ENCODE results near the gene AKR7A3. TPM values are rescaled to one million over a fixed set of nuclear protein-coding genes. Genes with fewer than 3 reads are reported as not detected.
A peak's percentile ranks its signal among the peaks of the same experiment; 100 is the strongest.
"Not testable (repeated sequence)": the region's sequence is repeated elsewhere in the genome, so short reads cannot be mapped to it uniquely, and the experiment has no call there.

Gene AKR7A3
- polyA plus RNA-seq, 12 donors, result 0.57 to 1.8 (median 1.2) TPM; not detected in 2

DNA sequence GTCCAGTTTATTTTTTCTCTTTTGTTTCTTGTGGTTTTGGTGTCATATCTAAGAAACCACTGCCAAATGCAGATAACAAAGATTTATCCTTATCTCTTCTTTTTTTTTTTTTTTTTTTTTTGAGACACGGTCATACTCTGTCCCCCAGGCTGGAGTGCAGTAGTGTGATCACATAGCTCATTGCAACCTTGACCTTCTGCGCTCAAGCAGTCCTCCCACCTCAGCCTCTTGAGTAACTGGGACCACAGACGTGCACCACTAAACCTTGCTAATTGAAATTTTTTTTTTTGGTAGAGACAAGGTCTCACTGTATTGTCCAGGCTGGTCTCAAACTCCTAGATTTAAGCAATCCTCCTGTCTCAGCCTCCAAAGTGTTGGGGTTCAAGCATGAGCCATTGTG, 32.5 kb upstream of the AKR7A3 start:
- DNase-seq, result no peak

DNA sequence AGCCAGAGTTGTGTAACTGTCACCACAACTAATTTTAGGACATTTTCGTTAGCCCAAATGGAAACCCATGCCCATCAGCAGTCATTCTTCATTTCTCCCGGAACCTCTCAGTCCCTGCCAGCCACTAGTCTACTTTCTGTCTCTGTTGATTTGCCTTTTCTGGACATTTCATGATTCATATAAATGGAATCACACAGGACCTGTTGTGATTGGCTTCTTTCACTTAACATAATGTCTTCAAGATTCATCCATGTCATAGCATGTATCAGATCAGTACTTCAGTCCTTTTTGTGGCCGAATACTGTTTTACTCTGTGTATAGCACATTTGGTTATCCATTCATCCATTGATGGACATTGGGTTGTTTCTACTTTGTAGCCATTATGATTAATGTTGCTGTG, 30.6 kb upstream of the AKR7A3 start:
- DNase-seq, result no peak

DNA sequence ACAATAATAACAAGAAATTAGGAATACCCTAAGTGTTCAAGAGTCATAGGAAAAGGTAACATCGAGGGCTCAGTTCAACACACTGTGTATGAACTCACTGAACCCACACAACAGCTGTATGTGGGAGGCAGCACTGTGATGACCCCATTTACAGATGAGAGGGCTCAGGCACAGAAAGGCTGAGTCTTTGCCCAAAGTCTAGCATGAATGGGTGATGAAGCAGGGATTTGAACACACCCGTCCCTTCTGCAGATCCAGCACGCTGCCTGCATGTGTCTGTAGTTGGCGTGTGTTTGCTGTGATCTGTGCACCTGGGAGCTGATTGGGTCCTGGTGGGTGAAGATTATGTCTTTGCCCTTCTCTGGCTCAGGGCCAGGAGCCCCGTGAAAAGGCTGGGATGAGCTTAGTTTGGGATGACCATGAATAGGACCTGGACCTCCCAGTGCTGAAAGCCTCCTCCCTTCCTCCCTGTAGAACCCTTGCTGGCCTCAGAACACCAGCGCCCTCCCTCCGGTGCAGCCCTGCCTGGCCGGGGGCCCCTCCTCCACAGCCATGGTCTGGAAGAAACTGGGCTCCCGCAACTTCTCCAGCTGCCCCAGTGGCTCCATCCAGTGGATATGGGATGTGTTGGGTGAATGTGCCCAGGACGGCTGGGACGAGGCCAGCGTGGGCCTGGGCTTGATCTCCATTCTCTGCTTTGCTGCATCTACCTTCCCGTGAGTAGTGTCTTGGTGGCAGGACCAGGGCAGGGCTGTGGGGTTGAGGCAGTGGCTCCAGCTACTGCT, 28.7 kb upstream of the AKR7A3 start:
- DNase-seq, result no peak

DNA sequence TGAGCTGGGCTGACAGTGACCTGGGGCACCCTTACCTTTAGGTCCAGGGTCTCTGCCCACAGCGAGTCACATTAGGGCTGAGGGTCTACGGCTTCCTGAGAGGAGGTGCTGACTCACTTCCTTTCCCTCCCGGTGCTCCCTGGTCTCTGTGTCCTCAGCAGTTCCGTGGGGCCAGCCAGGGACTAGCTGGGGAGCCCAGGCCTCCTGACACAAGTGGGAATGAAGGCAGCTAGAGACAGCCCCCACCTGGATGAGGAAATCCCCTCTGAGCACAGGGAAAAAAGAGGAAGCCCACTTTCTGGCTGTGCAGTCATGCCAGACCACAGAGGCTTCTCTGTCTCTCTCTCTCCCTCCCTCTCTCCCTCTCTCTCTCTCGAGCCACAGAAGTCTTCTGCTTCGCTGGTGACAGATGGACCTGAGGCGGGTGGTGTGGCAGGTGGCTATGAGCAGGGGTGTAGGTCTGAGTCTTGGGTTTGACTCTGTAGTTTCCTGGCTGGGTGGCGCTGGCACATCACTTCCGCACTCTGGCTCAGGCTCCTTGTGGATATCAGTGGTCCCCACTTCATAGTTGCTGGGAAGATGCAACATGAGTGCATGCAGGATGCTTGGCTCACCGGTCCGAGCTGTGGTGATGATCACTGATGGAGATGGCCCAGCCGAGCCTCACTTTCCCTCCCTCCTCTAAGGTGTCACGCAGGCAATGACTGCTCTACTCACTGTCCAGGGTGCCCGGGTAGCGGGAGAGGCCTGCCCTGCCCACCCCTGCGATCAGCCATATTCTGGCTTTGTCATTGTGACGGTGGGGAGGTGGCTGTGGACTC, 27.0 kb upstream of the AKR7A3 start:
- no peak for DNase-seq

DNA sequence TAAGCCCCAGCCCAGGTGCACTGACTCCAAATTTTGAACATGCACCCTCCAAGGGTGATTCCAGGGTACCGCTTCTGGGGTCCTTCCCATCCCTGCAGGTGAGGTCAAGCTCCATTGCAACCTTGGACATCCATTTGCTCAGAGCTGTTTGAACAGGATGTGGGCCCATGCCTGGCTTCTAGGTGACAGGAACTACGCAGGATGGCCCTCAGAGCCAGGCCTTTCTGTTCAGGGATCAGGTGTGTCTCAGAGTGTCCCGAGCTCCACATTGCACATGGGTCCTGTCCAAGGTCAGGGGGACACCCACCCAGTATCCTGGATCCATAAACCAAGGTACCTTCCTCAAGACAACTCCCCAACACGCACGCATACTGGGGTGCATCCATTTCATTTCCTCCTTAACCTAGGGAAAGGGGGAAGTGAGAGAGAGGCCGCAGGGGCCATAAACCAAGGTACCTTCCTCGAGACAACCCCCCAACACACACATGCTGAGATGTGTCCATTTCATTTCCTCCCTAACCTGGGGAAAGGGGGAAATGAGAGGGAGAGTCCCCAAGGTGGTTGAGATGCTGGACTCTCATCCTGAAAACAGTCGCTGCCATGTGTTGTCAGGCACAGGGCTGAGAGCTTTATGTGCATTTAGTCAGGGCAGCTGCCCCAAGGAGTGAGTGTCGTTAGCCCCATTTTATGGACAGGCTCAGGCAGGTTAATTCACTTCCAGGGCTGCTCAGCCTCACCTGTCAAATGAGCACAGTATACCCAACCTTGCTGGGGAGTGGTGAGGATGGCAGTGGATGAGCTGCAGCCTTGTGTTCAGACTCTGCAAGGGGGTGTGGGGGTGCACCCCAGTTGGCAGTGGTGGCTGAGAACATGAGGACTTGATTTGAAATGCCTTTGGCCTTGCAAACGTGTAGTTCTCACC, 25.7 kb upstream of the AKR7A3 start:
- no peak for DNase-seq

DNA sequence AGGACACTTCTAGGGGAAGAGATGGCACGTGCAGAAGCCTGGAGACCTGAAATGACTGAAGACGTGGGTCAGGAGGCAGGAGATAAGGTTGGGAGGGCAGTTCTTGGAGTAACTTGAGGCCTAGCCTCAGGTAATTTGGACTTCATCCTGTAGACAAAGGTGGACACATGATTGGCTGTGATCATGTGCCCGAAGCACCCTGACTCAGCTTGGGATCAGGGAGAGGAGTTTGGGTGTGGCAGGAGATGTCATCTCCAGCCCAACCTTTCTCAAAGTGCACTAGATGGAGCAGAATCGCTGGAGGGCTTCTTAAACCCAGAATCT, 25.0 kb upstream of the AKR7A3 start:
- no peak for DNase-seq

DNA sequence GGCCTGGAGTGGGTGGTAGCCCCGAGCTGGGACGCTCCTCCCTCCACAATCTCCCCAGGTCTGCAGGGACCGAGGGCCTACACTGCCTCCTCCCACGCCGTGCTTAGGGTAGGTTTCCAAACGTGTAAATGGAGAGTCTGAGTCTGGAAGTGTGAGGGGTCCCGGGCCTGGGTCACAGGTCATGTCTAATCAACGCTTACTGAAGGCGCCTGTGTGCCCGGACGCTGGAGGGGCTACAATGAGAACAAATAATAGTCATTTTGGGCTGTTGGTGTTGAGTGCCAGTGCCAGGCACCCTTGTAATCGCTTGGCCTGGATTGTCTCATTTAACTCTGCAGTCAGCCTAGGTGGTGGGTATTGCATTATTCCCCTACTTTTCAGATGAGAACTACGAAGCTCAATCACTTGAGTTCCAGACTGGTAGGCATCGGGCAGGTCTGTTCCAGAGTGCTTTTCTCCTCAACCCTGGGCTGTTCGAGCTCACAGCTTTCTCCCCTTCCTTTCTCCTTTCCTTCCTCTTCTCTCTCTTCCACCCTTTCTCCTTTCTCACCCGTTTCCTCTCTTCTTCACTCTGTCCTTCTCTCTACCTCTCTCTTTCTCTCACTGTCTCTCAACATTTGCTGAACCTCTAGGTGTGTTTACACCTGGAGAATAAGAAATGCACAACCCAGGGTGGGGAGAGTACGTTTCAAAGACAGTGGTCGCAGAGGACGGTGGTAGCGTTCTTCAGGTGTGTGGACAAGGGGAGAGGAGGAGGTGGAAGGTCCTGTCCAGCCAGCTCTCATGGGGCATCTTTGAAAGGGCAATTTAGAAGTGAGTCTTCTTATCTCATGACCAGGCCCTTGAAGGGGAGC, 24.4 kb upstream of the AKR7A3 start:
- DNase-seq, result no peak

DNA sequence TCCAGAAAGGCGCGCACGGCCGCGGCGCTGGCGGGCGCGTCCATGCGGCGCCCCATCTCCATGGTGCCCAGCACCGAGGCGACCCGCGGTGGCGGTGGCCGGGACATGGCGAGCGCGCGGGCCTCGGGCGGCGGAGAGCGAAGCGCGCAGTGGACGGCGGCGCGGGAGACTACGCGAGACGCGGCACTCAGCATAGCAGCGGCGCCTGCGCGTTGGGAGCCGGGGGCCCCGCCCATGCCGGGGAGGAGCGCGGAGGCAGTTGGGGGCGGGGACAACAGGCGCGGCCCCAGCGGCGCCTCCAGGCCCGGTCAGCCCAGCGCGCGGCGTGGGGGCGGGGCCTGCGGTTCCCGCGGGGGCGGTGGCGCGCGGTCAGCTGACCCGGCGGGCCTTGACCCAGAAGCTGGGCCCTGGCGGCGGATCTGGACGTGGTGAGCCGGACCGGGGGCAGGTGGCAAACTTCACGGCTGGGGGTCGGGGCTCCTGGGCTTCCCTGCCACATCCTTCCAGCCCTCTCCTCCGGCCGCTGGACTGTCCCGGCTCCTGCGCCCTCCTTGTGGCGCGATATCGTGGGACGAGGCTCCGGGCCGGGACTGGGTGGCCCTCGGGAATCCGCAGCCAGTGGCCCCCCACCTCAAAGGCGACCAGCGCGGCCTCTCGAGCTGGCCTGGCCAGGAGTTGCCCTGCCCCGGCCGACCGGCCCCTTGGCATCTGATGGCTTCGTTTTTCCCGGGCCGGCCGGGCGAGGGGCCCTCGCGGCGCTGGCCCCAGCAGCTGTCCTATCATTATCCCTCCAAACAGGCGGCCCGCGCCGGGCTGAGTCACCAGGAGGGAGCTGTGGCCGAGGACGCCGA, 23.6 kb upstream of the AKR7A3 start, which contains the start of the genes AKR7A2 and SLC66A1:
AKR7A2 (minus strand) TSS at position 214 of the 851 bp plus-strand sequence; CDS start at position 194, 20 bp downstream.
SLC66A1 (plus strand) TSS at position 396 of the 851 bp plus-strand sequence. CDS start 5,352 bp downstream, outside the sequence.
- peak; percentile 93 for DNase-seq

DNA sequence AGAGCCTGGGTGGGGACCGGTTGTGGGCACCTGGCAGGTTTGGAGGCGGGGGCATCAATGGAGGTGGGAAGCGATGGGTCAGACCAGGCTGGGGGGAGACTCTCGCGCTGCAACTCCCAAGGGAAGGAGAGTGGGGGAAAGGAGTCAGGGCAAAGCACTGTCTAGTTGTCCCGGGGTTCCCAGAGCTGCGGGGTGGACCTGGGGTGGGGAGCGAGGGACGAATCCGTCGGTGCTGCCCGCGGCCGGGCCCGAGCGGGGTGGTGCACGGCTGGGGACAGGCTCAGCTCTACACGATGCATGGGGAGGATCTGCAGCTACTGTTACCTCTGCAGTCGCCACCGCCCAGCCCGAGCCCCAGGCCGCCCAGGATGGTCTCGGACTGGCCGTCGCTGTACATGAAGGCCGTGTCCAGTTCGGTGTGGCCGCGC, 22.9 kb upstream of the AKR7A3 start:
- no peak for DNase-seq

DNA sequence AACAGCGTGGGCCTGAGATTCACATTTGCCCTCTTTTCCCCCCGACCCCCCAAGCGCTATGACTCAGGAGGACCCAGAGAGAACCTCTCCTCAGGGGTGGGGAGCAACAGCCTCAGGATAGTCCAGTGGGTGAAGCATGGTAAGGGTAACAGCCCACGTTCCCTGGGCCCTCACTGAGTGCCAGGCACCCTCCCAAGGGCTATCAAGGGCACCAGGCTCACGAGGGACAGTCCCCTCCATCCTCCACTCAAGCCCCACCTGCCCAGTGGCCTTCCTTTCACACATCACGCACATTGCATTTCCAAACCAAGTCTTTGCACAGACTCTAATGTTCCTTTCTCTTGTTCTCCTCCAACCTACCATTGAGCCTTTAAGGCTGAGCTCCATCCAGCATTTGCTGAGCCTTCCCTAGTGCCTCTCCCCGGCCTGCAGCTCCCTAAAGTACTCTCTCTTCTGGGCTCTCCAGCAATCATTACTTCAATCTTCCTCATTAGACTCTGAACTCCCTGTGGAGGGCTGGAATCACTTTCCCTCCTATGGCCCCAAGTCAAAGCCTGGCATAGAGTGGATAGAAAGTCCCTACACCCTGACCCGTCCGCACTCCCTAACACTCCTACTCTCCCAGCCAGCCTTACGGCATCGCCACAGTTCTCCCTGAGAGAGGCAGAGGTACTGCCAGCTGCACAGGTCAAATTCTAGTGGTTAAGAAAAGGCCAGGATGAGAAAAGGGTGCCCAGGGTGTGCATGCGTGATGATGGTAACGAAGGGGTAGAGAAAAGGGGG, 22.3 kb upstream of the AKR7A3 start:
- no peak for DNase-seq

DNA sequence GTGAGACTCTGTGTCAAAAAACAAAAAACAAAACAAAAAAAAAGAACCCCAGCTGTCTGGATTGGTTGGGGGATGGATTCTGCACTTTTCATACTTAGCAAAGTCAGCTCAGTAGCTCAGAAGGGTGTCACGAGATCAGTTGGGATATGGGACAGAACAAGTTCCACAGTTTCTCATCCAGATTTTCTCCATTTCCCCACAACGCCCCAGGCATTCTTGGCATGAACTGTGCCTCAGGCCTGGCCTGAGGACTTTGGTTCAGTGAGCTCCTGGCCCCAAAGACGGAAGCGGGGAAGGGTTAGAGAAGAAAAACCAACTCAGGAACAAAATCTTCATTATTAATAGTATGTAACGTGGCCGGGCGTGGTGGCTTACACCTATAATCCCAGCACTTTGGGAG, 21.5 kb upstream of the AKR7A3 start:
- no peak for DNase-seq

DNA sequence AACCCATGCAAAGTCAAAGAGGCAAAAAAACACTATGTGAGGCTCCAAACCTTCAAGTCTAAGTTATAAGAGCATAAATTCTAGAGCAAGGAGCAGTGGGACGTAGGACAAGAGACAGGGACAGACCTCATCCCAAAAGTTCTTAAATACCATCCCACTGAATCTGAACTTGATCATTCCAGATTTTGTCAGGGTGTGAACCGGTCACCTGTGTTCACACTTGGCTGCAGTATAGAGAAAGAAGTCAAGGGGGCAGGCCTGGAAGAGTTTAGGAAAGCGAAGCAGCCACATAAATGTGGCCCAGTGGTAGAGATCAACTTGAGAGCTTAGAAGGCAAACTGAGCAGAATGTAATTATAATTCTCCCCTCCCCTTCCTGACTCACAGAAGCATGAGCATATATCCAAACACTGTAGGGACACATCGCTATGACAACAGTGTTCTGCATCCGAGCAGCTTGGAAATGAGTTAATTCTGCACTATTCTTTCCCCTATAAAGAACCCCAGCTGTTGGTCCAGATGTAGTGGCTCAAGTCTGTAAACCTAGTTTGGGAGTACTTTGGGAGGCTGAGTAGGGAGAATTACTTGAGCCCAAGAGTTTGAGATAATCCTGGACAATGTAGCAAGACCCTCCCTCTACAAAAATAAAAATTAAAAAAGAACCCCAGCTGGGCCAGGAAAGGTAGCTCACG, 20.7 kb upstream of the AKR7A3 start:
- DNase-seq, result no peak

DNA sequence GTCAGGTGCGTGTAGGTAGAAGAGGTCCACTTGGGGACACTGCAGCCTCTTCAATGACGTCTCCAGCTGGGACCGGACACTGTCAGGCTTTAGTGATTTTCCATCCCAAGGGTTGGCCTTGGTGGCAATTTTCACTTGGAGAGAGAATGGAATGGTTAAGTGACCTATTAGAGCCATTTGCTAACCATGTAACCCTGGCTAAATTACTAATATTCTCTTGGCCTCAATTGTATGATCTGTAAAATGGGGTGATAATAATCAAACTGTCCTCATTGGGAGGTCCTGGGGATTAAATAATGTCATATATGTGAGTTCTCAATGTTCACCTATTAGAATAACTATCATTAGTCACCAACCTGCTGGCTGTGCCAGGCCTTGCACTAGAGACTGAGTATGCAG, 19.9 kb upstream of the AKR7A3 start:
- DNase-seq, result no peak

DNA sequence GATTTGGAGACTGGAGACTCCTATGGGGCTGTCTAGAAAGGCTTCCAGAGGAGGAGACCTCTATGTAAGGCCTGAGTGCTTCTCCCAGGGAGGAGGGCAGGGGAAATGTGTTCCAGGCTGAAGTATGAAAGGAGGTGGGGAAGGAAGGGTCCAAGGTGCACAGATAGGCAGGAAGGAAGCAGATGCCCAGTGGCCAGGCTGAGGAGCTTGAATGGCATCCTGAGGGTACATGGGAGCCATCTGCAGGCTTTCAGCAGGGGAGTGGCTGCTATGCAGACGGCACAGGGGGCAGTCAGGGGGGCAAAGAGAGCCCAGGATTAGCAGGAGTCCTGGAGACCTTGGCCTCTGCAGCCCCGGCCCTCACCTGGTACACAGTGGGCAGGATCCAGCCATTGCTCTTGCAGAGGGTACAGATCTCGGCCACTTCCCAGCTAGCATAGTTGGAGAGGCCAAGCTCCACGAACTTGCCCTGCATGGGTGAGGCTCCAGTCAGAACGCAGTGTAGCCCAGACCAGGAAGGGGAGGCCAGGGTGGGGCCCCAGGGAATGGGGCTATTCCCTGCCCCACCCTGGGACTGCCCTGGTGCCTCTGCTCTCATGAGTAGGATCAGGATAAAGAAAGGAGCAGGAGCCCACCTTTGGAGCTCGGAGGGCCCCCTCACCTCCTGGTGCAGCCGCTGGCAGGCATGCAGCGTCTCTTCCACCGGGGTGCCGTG, 19.4 kb upstream of the AKR7A3 start:
- no peak for DNase-seq

DNA sequence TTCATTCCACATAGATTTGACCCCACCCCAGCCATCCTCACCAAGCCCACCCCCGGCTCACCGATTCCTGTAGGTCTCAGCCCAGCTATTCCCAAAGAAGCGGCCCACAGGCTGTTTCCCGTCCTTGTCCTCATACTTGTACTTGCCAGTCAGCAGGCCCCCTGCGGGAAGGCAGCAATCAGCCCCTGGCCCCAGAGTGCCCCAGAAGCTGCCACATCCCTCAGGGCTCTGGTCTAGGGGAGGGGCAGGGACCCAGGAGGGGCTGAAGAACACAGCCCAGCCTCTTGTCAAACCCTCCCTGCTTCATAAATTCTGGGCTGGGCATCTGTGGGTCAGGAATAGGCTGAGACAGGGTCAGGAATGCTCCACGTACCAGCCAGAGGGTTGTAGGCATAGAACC, 18.4 kb upstream of the AKR7A3 start:
- DNase-seq, result no peak

DNA sequence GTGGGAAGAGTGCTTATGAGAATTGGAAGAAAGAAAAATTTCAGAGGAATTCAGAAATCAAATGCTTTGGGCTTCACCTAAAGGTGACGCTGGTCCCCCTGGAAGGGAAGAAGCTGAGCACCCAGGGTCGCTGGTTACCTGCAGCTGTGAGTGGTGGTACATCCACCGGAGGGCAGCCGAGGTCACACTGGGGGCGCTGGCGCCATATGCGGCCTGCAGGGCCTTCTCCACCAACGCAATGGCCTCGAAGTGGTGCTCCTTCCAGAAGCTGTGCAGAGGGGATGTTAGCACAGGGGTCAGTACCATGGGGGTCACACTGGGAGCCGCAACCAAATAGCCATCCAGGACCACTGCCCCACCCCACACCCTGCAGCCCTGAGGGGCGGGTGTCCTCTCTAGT, 17.3 kb upstream of the AKR7A3 start:
- DNase-seq, result no peak

DNA sequence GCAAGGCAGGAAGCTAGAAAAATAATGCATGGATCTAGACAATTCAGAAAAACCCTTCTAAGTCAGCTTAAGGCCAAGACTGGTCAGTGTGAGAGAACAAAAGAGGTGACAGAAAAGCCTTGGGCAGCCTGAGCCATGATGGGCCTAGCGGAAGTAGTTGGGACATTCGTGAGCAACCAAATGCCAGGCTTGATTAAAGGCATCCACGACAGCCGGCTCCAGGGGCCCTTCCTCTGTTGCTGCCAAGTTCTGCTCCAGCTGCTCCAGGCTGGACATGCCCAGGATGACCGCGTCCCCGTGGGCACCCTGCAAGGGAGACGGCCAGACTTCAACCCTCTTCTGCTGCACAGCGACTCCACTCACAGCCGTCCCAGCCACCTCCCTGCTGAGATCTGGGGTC, 15.5 kb upstream of the AKR7A3 start:
- not testable (repeated sequence) for DNase-seq

DNA sequence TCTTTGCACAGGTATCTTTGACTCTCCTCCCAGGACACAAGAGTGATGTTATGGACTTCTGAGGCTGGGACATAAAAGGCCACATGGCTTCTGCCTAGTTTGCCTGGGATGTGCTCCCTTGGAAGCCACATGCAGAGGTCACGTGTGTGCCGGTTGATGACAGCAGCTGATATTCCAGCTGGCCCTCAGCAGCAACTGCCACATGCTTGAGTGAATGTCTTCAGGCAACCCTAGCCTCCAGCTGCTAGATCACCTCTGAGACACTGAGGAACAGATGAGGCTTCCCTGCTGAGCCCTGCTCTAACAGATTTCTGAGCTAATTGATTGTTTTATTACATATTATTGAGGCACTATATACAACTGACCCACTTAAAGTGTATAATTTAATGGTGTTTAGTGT, 11.6 kb upstream of the AKR7A3 start:
- no peak for DNase-seq

All from muscle of arm (tissue), 12 donors.